ENCODE results near the gene POLR3G. TPM values are rescaled to one million over a fixed set of nuclear protein-coding genes. Genes with fewer than 3 reads are reported as not detected.

The POLR3G gene
- total and polyA plus RNA-seq, 11 donors: 0.30 to 1.6 (median 0.62) TPM

DNA sequence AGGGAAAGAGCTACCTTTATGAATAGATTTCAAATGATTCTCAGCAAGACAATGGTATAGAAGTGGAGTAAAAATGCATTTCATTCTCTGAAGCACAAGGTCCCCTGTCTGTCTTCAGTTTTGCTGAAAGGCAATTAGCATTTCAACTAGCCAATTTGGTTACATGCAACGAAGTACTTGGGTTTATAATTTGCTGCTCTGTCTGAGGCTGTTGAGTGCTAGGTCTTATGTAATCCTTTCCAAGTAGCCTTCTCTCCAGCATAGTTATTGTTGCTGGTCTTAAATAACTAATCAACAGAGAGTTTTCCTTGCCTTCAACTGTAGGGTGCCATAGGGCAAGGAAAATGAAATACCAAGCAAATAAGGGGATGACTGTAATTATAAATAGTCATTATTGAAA, 88.4 kb downstream of the POLR3G start:
- 27 to 34% (median 29%) methylated on average over 1 of the region's 1 CpG for WGBS, 4 donors
- intact Hi-C loops (cut with DNase I): no loop called here
- Histone ChIP-seq H3K4me3 (no peak overlapping the region), H3K27me3 (peaks cover 7 to 48% (median 27%) of the 10 kb centered on the region in 9 donors), H3K27ac (no peak overlapping the region), H3K9me3 (no peaks in the 10 kb centered on the region), H3K36me3 (no peaks in the 10 kb centered on the region), H3K4me1 (peaks cover 0 to 12% (median 6%) of the 10 kb centered on the region in 12 donors)
- TF ChIP-seq, protein P1, sequence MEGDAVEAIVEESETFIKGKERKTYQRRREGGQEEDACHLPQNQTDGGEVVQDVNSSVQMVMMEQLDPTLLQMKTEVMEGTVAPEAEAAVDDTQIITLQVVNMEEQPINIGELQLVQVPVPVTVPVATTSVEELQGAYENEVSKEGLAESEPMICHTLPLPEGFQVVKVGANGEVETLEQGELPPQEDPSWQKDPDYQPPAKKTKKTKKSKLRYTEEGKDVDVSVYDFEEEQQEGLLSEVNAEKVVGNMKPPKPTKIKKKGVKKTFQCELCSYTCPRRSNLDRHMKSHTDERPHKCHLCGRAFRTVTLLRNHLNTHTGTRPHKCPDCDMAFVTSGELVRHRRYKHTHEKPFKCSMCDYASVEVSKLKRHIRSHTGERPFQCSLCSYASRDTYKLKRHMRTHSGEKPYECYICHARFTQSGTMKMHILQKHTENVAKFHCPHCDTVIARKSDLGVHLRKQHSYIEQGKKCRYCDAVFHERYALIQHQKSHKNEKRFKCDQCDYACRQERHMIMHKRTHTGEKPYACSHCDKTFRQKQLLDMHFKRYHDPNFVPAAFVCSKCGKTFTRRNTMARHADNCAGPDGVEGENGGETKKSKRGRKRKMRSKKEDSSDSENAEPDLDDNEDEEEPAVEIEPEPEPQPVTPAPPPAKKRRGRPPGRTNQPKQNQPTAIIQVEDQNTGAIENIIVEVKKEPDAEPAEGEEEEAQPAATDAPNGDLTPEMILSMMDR (IDR thresholded peaks at IDR 0.05): no peak
- no peak for TF ChIP-seq POLR2A (IDR thresholded peaks at IDR 0.05)
- DNase-seq (no peak), ATAC-seq (no peak)

Other genes starting within 250 kb of the POLR3G start
- 10 to 100 TPM in 8 of 9 donors, 1 to 10 TPM in 1; 9.3 to 22.9 (median 18.9) TPM for gene CETN3, start 65.1 kb upstream of the POLR3G start, total RNA-seq
- 10 to 100 TPM; 13.5 to 28.3 TPM for gene CETN3, start 65.1 kb upstream of the POLR3G start, polyA plus RNA-seq
- 1 to 10 TPM; 2.4 to 5.3 (median 3.7) TPM for gene MBLAC2, start 93 bp upstream of the POLR3G start, total RNA-seq
- gene MBLAC2, start 93 bp upstream of the POLR3G start, polyA plus RNA-seq: 1 to 10 TPM; 1.3 to 1.4 TPM
- gene LYSMD3, start 54.7 kb downstream of the POLR3G start, total RNA-seq: 10 to 100 TPM; 13.1 to 23.3 (median 18.4) TPM
- gene LYSMD3, start 54.7 kb downstream of the POLR3G start, polyA plus RNA-seq: 10 to 100 TPM in 1 of 2 donors, 1 to 10 TPM in 1; 5.4 to 20.4 TPM
- under 1 TPM in 2 of 9 donors, not detected in 7; 0.25 to 0.29 TPM for gene ADGRV1, start 83.9 kb downstream of the POLR3G start, total RNA-seq
- gene ADGRV1, start 83.9 kb downstream of the POLR3G start, polyA plus RNA-seq: not detected

All from heart left ventricle (tissue), 16 donors.